Subcutaneous abdominal adipose tissue (tissue), 5 donors: ENCODE results near the gene SCG2.
"Not testable (repeated sequence)": the region's sequence is repeated elsewhere in the genome, so short reads cannot be mapped to it uniquely, and the experiment has no call there.

Source experiments
- H3K27ac ChIP-seq: one replicate; pipeline ENCODE4 v1.7.0; 2013; ENCODE audit warnings: low read depth, mild to moderate bottlenecking, inconsistent platforms, low read length, moderate library complexity
- H3K27me3 ChIP-seq, 5 donors: one replicate each; pipeline ENCODE4 v1.7.0; 2013; ENCODE audit warnings: low read length in 5 of 5, inconsistent platforms in 1 of 5; ENCODE audit not compliant: control insufficient read depth in 5 of 5, insufficient read depth in 4 of 5
- H3K36me3 ChIP-seq, 5 donors: one replicate each; pipeline ENCODE4 v1.7.0; 2013; ENCODE audit warnings: low read length in 5 of 5; ENCODE audit not compliant: control insufficient read depth in 5 of 5, insufficient read depth in 5 of 5
- H3K4me1 ChIP-seq, 5 donors: one replicate each; pipeline ENCODE4 v1.7.0; 2013; ENCODE audit warnings: low read length in 5 of 5, mild to moderate bottlenecking in 3 of 5, moderate library complexity in 1 of 5; ENCODE audit not compliant: control insufficient read depth in 5 of 5, insufficient read depth in 5 of 5
- H3K4me3 ChIP-seq, 5 donors: one replicate each; pipeline ENCODE4 v1.7.0; 2013; ENCODE audit warnings: low read length in 5 of 5, low read depth in 1 of 5
- H3K9ac ChIP-seq, 5 donors: one replicate each; pipeline ENCODE4 v1.7.0; 2013; ENCODE audit warnings: low read length in 5 of 5, mild to moderate bottlenecking in 4 of 5, moderate library complexity in 3 of 5
- H3K9me3 ChIP-seq, 5 donors: one replicate each; pipeline ENCODE4 v1.7.0; 2013; ENCODE audit warnings: low read length in 5 of 5; ENCODE audit not compliant: control insufficient read depth in 5 of 5
- donor health status: healthy.
- donor health status: healthy.
- donor health status: healthy.
- donor health status: healthy.
- donor health status: healthy.

Gene SCG2

GRCh38 chr2:223598994-223599639, 3.0 kb downstream of the SCG2 start:
- H3K9me3 ChIP-seq = no peaks in the 10 kb centered on the region
- no peaks in the 10 kb centered on the region for H3K36me3 ChIP-seq
- no peak overlapping the region for H3K27ac ChIP-seq
- H3K4me3 ChIP-seq = no peak overlapping the region
- H3K27me3 ChIP-seq = peaks cover 0 to 3% (median 0%) of the 10 kb centered on the region in 5 donors
- peaks cover 0 to 6% (median 0%) of the 10 kb centered on the region in 5 donors for H3K4me1 ChIP-seq
- H3K9ac ChIP-seq = no peak overlapping the region

- no peak overlapping the region for H3K4me3 ChIP-seq
- peaks cover 0 to 3% (median 0%) of the 10 kb centered on the region in 5 donors for H3K27me3 ChIP-seq
- H3K9ac ChIP-seq = no peak overlapping the region
- H3K36me3 ChIP-seq = no peaks in the 10 kb centered on the region
- H3K4me1 ChIP-seq = peaks cover 0 to 2% (median 0%) of the 10 kb centered on the region in 5 donors
- no peak overlapping the region for H3K27ac ChIP-seq
- H3K9me3 ChIP-seq = peaks cover 0 to 3% (median 0%) of the 10 kb centered on the region in 5 donors
Measured at GRCh38 chr2:223597076-223597475, 5.1 kb downstream of the SCG2 start.

- peaks cover 0 to 3% (median 0%) of the 10 kb centered on the region in 5 donors for H3K27me3 ChIP-seq
- H3K36me3 ChIP-seq = no peaks in the 10 kb centered on the region
- peaks cover 0 to 3% (median 0%) of the 10 kb centered on the region in 5 donors for H3K9me3 ChIP-seq
- H3K9ac ChIP-seq = no peak overlapping the region
- no peak overlapping the region for H3K27ac ChIP-seq
- H3K4me1 ChIP-seq = no peaks in the 10 kb centered on the region
- no peak overlapping the region for H3K4me3 ChIP-seq
Measured at GRCh38 chr2:223596208-223596607, 6.0 kb downstream of the SCG2 start.

- H3K27ac ChIP-seq = no peak overlapping the region
Measured at GRCh38 chr2:223594831-223595230, 7.3 kb downstream of the SCG2 start.

GRCh38 chr2:223594259-223594658, 7.9 kb downstream of the SCG2 start:
- H3K27me3 ChIP-seq = peaks cover 0 to 3% (median 0%) of the 10 kb centered on the region in 5 donors
- no peaks in the 10 kb centered on the region for H3K36me3 ChIP-seq
- H3K4me1 ChIP-seq = no peaks in the 10 kb centered on the region
- H3K27ac ChIP-seq = no peak overlapping the region
- H3K9ac ChIP-seq = no peak overlapping the region
- peaks cover 0 to 3% (median 0%) of the 10 kb centered on the region in 5 donors for H3K9me3 ChIP-seq
- H3K4me3 ChIP-seq = no peak overlapping the region

More at GRCh38 chr2:223594831-223595230, 7.3 kb downstream of the SCG2 start:
- Histone ChIP-seq H3K36me3 (no peaks in the 10 kb centered on the region), H3K9me3 (peaks cover 0 to 3% (median 0%) of the 10 kb centered on the region in 5 donors), H3K27me3 (peaks cover 0 to 3% (median 0%) of the 10 kb centered on the region in 5 donors), H3K4me1 (no peaks in the 10 kb centered on the region), H3K9ac (no peak overlapping the region), H3K4me3 (no peak overlapping the region)

DNA sequence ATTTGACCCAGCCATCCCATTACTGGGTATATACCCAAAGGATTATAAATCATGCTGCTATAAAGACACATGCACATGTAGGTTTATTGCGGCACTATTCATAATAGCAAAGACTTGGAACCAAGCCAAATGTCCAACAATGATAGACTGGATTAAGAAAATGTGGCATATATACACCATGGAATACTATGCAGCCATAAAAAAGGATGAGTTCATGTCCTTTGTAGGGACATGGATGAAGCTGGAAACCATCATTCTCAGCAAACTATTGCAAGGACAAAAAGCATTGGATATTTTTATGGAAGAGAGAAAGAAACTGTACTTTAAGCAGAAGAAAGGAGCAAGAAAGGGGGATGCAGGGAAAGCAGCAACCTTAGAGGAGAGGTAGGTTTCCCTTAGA, 9.5 kb downstream of the SCG2 start:
- not testable (repeated sequence) for H3K27ac ChIP-seq, H3K4me3 ChIP-seq, H3K4me1 ChIP-seq

GRCh38 chr2:223591596-223591995, 10.6 kb downstream of the SCG2 start:
- H3K4me1 ChIP-seq = no peaks in the 10 kb centered on the region
- H3K27ac ChIP-seq = no peak overlapping the region
- H3K36me3 ChIP-seq = no peaks in the 10 kb centered on the region
- peaks cover 0 to 3% (median 0%) of the 10 kb centered on the region in 5 donors for H3K9me3 ChIP-seq
- no peak overlapping the region for H3K4me3 ChIP-seq
- no peaks in the 10 kb centered on the region for H3K27me3 ChIP-seq
- H3K9ac ChIP-seq = no peak overlapping the region

More for the DNA sequence above, 9.5 kb downstream of the SCG2 start:
- H3K9me3 ChIP-seq, H3K27me3 ChIP-seq, H3K9ac ChIP-seq, H3K36me3 ChIP-seq: not testable (repeated sequence)

DNA sequence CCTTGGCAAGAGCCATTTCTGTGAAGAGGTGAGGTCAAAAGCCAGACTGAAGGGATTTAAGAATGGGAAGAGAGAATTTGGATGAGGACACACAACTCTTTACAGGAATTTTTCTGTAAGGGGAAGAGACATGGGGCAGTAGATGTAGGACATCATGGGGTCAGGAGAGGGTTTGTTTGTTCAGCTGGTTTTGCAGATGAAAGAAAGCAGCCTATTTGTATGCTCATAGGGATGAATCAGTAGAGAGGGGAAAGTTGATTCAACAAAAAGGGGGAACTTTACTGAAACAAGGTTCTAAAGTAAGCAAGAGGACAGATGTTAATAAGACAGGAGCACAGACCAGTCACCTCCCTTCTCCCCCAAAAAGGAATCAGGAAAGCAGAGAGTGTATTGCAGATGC, 11.2 kb downstream of the SCG2 start:
- Histone ChIP-seq H3K9me3 (peaks cover 0 to 3% (median 0%) of the 10 kb centered on the region in 5 donors), H3K27me3 (no peaks in the 10 kb centered on the region), H3K4me3 (no peak overlapping the region), H3K36me3 (no peaks in the 10 kb centered on the region), H3K9ac (no peak overlapping the region), H3K4me1 (peaks cover 0 to 6% (median 0%) of the 10 kb centered on the region in 5 donors), H3K27ac (no peak overlapping the region)

- Histone ChIP-seq H3K36me3 (no peaks in the 10 kb centered on the region), H3K4me3 (no peak overlapping the region), H3K27ac (no peak overlapping the region), H3K27me3 (no peaks in the 10 kb centered on the region), H3K4me1 (peaks cover 0 to 6% (median 0%) of the 10 kb centered on the region in 5 donors), H3K9ac (no peak overlapping the region), H3K9me3 (peaks cover 0 to 3% (median 0%) of the 10 kb centered on the region in 5 donors)
Measured at GRCh38 chr2:223589901-223590300, 12.3 kb downstream of the SCG2 start.

- H3K36me3 ChIP-seq = no peaks in the 10 kb centered on the region
- no peaks in the 10 kb centered on the region for H3K27me3 ChIP-seq
- peaks cover 0 to 3% (median 0%) of the 10 kb centered on the region in 5 donors for H3K9me3 ChIP-seq
- no peak overlapping the region for H3K4me3 ChIP-seq
- peaks cover 0 to 6% (median 0%) of the 10 kb centered on the region in 5 donors for H3K4me1 ChIP-seq
- no peak overlapping the region for H3K27ac ChIP-seq
- no peak overlapping the region for H3K9ac ChIP-seq
Measured at GRCh38 chr2:223588251-223588650, 13.9 kb downstream of the SCG2 start.
